NCI-H774 (cell line): ENCODE data around the gene PLCZ1.
"Not testable (repeated sequence)": the region's sequence is repeated elsewhere in the genome, so short reads cannot be mapped to it uniquely, and the experiment has no call there.

Experiments used
- DNase-seq: peaks from one replicate; lab custom pipeline; 2025; lab: John Stamatoyannopoulos, UW

Gene PLCZ1

GRCh38 chr12:18700271-18700670 lies 37.5 kb downstream of the PLCZ1 start:
- DNase-seq = no peak

- no peak for DNase-seq
These were observed 40.7 kb downstream of the PLCZ1 start for GRCh38 chr12:18696971-18697602.

GRCh38 chr12:18693986-18694385 lies 43.8 kb downstream of the PLCZ1 start:
- not testable (repeated sequence) for DNase-seq

GRCh38 chr12:18690653-18691052 lies 47.2 kb downstream of the PLCZ1 start:
- no peak for DNase-seq

- no peak for DNase-seq
These were observed 48.0 kb downstream of the PLCZ1 start for GRCh38 chr12:18689771-18690170.

- DNase-seq = no peak
These were observed 53.4 kb downstream of the PLCZ1 start for GRCh38 chr12:18684430-18684829.

GRCh38 chr12:18683327-18684013 lies 54.3 kb downstream of the PLCZ1 start:
- no peak for DNase-seq

GRCh38 chr12:18681818-18682217 lies 56.0 kb downstream of the PLCZ1 start:
- DNase-seq = no peak

GRCh38 chr12:18676996-18677588 lies 60.7 kb downstream of the PLCZ1 start:
- no peak for DNase-seq

GRCh38 chr12:18676141-18676540 lies 61.7 kb downstream of the PLCZ1 start:
- no peak for DNase-seq

- no peak for DNase-seq
These were observed 79.0 kb downstream of the PLCZ1 start for GRCh38 chr12:18658829-18659228.

- no peak for DNase-seq
These were observed 79.6 kb downstream of the PLCZ1 start for GRCh38 chr12:18658179-18658578.

GRCh38 chr12:18655351-18655750 lies 82.5 kb downstream of the PLCZ1 start:
- DNase-seq = no peak

- DNase-seq = no peak
These were observed 84.3 kb downstream of the PLCZ1 start for GRCh38 chr12:18653465-18653864.

- no peak for DNase-seq
These were observed 85.2 kb downstream of the PLCZ1 start for GRCh38 chr12:18652596-18652995.

GRCh38 chr12:18651525-18651924 lies 86.3 kb downstream of the PLCZ1 start:
- no peak for DNase-seq

- no peak for DNase-seq
These were observed 91.4 kb downstream of the PLCZ1 start for GRCh38 chr12:18646286-18646890.

- no peak for DNase-seq
These were observed 93.2 kb downstream of the PLCZ1 start for GRCh38 chr12:18644564-18644963.

- no peak for DNase-seq
These were observed 94.1 kb downstream of the PLCZ1 start for GRCh38 chr12:18643681-18644080.

- DNase-seq = no peak
These were observed 97.4 kb downstream of the PLCZ1 start for GRCh38 chr12:18640321-18640955.

GRCh38 chr12:18634382-18634781 lies 103.4 kb downstream of the PLCZ1 start:
- DNase-seq = no peak
